Heart left ventricle (tissue), 16 donors: ENCODE data around the gene AFDN. TPM values are rescaled to one million over a fixed set of nuclear protein-coding genes. Genes with fewer than 3 reads are reported as not detected.

Experiments used
- ATAC-seq, 4 donors: fragments of 200-7000 bp; cut with Tn5 transposase; one replicate each; pipeline ENCODE4 v1.9.1; 2020 to 2022; ENCODE audit warnings: moderate library complexity in 4 of 4, mild to moderate bottlenecking in 3 of 4, moderate number of reproducible peaks in 1 of 4
- DNase-seq, 5 donors: peaks; one replicate each; pipeline ENCODE4 v3.0.0-alpha.2; 2020
- H3K27ac ChIP-seq, 12 donors: fragments of 200-600 bp; sonication (generic) in 4 of 12; one replicate each; pipeline versions ENCODE4 v1.5.0 to v1.8.0; 2016 to 2022; ENCODE audit warnings: mild to moderate bottlenecking in 2 of 12
- H3K27me3 ChIP-seq, 9 donors: fragments of 200-600 bp; sonication (generic) in 2 of 9; one replicate each; pipeline versions ENCODE4 v1.5.1 to v1.8.0; 2016 to 2022; ENCODE audit warnings: mild to moderate bottlenecking in 3 of 9
- H3K36me3 ChIP-seq, 9 donors: fragments of 200-600 bp; sonication (generic) in 2 of 9; one replicate each; pipeline versions ENCODE4 v1.5.0 to v1.8.0; 2018 to 2022; ENCODE audit warnings: mild to moderate bottlenecking in 2 of 9
- H3K4me1 ChIP-seq, 12 donors: fragments of 200-600 bp; sonication (generic) in 4 of 12; one replicate each; pipeline versions ENCODE4 v1.5.0 to v1.8.0; 2016 to 2022; ENCODE audit warnings: mild to moderate bottlenecking in 3 of 12
- H3K4me3 ChIP-seq, 12 donors: fragments of 200-600 bp; sonication (generic) in 4 of 12; one replicate each; pipeline versions ENCODE4 v1.5.0 to v1.8.0; 2017 to 2022; ENCODE audit warnings: mild to moderate bottlenecking in 9 of 12, moderate library complexity in 4 of 12
- H3K9me3 ChIP-seq, 12 donors: fragments of 200-600 bp; sonication (generic) in 4 of 12; one replicate each; pipeline versions ENCODE4 v1.5.0 to v1.8.0; 2016 to 2022; ENCODE audit warnings: mild to moderate bottlenecking in 1 of 12
- CTCF ChIP-seq, 12 donors: fragments of 200-600 bp; sonication (generic) in 4 of 12; IDR thresholded peaks; one replicate each; pipeline versions ENCODE4 v1.5.0 to v1.8.0; 2018 to 2022; ENCODE audit warnings: antibody characterized with exemption in 12 of 12, mild to moderate bottlenecking in 5 of 12
- POLR2A ChIP-seq, 2 donors: fragments of 450-650 bp; IDR thresholded peaks; one replicate each; pipeline ENCODE4 v1.6.1; 2017; ENCODE audit warnings: antibody characterized with exemption in 2 of 2, mild to moderate bottlenecking in 2 of 2, moderate library complexity in 2 of 2
- WGBS, 4 donors: extraction: QIAGEN DNeasy Blood & Tissue Kit in 2 of 4; methylation state at CpG; one replicate each; pipeline versions ENCODE4 v1.1.5 to v1.1.7; 2013 to 2018; 5-methylcytosine and 5-hydroxymethylcytosine counted together
- intact Hi-C, 10 donors: fragments of 100-400 bp; cut with DNase I; formaldehyde crosslinking; loops; one replicate each; pipeline versions ENCODE4 v1.11.1 to v1.14.2; 2022
- polyA plus RNA-seq, 2 donors: library from polyadenylated mRNA; stranded (reverse); fragments of 200-250 nt; gene quantifications; one replicate each; pipeline ENCODE4 v1.2.3, GENCODE V29; 2013
- total RNA-seq, 9 donors: library from RNA; depleted of rRNA in 2 of 9; stranded (reverse); fragments of >200 nt in 2 of 9; fragmentation: NEBNext Ultra II Directional in 3 of 9; extraction: Animal tissue kit (Norgen Biotek cat#: 25700) in 3 of 9; gene quantifications; one replicate each; pipeline versions ENCODE4 v1.1.0 to v1.2.4, GENCODE V29; 2016 to 2023
- donor health status: ischemic (EF 13 %, LVEDD 7.1; RV severe dilation, severe dysfunction).
- donor health status: healthy with polysubstance abuse.
- donor health status: DM: no; HTN: yes; CAD: no.
- donor health status: DM: no; HTN: no; CAD: no.
- donor health status: ischemic (EF 25% LVEDD 6.9; RV normal size, moderate dysfunction).
- donor health status: ischemic (EF 25% LVEDD 5.7; RV mildly dilated, moderate dysfunction).
- donor health status: healthy.
- donor health status: DM: yes; HTN: yes; CAD: no.
- donor health status: ischemic (EF 35%, LVEDD 5.7; RV mildly dilated, moderate dysfunction).
- donor health status: nonischemic (EF 11% LVEDD 7.7; RV severe dilation, severe dysfunction).
- donor health status: DM: yes; HTN: yes; CAD: no.
- donor health status: PGD.
- donor health status: ischemic (EF 29% LVEDD 5.4; RV normal size, mild dysfunction).
- donor health status: nonischemic (EF 23%, LVEDD 6.1; RV moderate dilation, normal function).

The AFDN gene
- total and polyA plus RNA-seq, 11 donors = 27.6 to 100 (median 50.4) TPM

GRCh38 chr6:168016176-168016620 is 189.5 kb downstream of the AFDN start:
- Histone ChIP-seq H3K9me3 (peaks cover 0 to 17% (median 12%) of the 10 kb centered on the region in 12 donors), H3K27ac (no peak overlapping the region), H3K4me3 (no peak overlapping the region), H3K36me3 (no peaks in the 10 kb centered on the region), H3K4me1 (peaks cover 0 to 30% (median 6%) of the 10 kb centered on the region in 12 donors), H3K27me3 (no peaks in the 10 kb centered on the region)
- ATAC-seq (no peak), DNase-seq (peak in 1 of 5 donors; percentile 9)
- WGBS, 4 donors = 89 to 95% (median 94%) methylated on average over 18 of the region's 18 CpGs
- intact Hi-C loops = no loop called here
- TF ChIP-seq POLR2A (IDR thresholded peaks at IDR 0.05) = no peak
- TF ChIP-seq CTCF (IDR thresholded peaks at IDR 0.05) = no peak

- H3K9me3 ChIP-seq = peaks cover 0 to 10% (median 5%) of the 10 kb centered on the region in 12 donors
- H3K27me3 ChIP-seq = no peaks in the 10 kb centered on the region
- peak in 1 of 5 donors; percentile 9 for DNase-seq
- H3K4me3 ChIP-seq = no peak overlapping the region
- H3K27ac ChIP-seq = no peak overlapping the region
- WGBS, 4 donors = 77 to 87% (median 81%) methylated on average over 18 of the region's 18 CpGs
- intact Hi-C loops = no loop called here
- no peaks in the 10 kb centered on the region for H3K36me3 ChIP-seq
- TF ChIP-seq POLR2A (IDR thresholded peaks at IDR 0.05) = no peak
- no peak for TF ChIP-seq CTCF (IDR thresholded peaks at IDR 0.05)
- peaks cover 0 to 30% (median 6%) of the 10 kb centered on the region in 12 donors for H3K4me1 ChIP-seq
- ATAC-seq = peak in 1 of 4 donors; percentile 26
Observed at GRCh38 chr6:168016721-168017525, 190.2 kb downstream of the AFDN start.

GRCh38 chr6:168017629-168018028 is 190.9 kb downstream of the AFDN start:
- ATAC-seq (no peak), DNase-seq (peak in 1 of 5 donors; percentile 6)
- Histone ChIP-seq H3K4me3 (no peak overlapping the region), H3K36me3 (no peaks in the 10 kb centered on the region), H3K9me3 (peaks cover 0 to 3% (median 0%) of the 10 kb centered on the region in 12 donors), H3K27ac (no peak overlapping the region), H3K27me3 (no peaks in the 10 kb centered on the region), H3K4me1 (peaks cover 0 to 30% (median 6%) of the 10 kb centered on the region in 12 donors)
- 57 to 78% (median 71%) methylated on average over 11 of the region's 11 CpGs for WGBS, 4 donors
- intact Hi-C loops = no loop called here
- TF ChIP-seq CTCF (IDR thresholded peaks at IDR 0.05) (no peak), POLR2A (IDR thresholded peaks at IDR 0.05) (no peak)

GRCh38 chr6:168018664-168019063 is 192.0 kb downstream of the AFDN start:
- Histone ChIP-seq H3K36me3 (no peaks in the 10 kb centered on the region), H3K4me1 (peaks cover 0 to 28% (median 6%) of the 10 kb centered on the region in 12 donors), H3K9me3 (no peaks in the 10 kb centered on the region), H3K27ac (no peak overlapping the region), H3K27me3 (no peaks in the 10 kb centered on the region), H3K4me3 (no peak overlapping the region)
- DNase-seq = peak in 1 of 5 donors; percentile 8
- 85 to 92% (median 88%) methylated on average over 13 to 15 of the region's 15 CpGs for WGBS, 4 donors
- intact Hi-C loops = no loop called here
- TF ChIP-seq POLR2A (IDR thresholded peaks at IDR 0.05) (no peak), CTCF (IDR thresholded peaks at IDR 0.05) (no peak)
- no peak for ATAC-seq
